ENCODE results near the gene FNBP1L. TPM values are rescaled to one million over a fixed set of nuclear protein-coding genes. Genes with fewer than 3 reads are reported as not detected.

The FNBP1L gene
- total and polyA plus RNA-seq, 7 donors, result 13.4 to 30.7 (median 20.1) TPM

- no peaks in the 10 kb centered on the region for H3K27me3 ChIP-seq
- no peak for DNase-seq
- H3K36me3 ChIP-seq, result no peaks in the 10 kb centered on the region
- intact Hi-C loops (cut with DNase I), result no loop called here
- H3K27ac ChIP-seq, result no peak overlapping the region
- TF ChIP-seq POLR2A (IDR thresholded peaks at IDR 0.05), result no peak
- no peak for TF ChIP-seq CTCF (IDR thresholded peaks at IDR 0.05)
- TF ChIP-seq EP300 (IDR thresholded peaks at IDR 0.05), result no peak
- no peak for TF ChIP-seq POLR2AphosphoS5 (IDR thresholded peaks at IDR 0.05)
- no peaks in the 10 kb centered on the region for H3K9me3 ChIP-seq
- H3K4me1 ChIP-seq, result peaks cover 0 to 50% (median 36%) of the 10 kb centered on the region in 4 donors
- H3K4me3 ChIP-seq, result no peak overlapping the region
- 93 to 97% methylated on average over 4 of the region's 4 CpGs for WGBS, 2 donors
These were observed 154.2 kb downstream of the FNBP1L start for GRCh38 chr1:93602101-93602500.

GRCh38 chr1:93603106-93603505 is 155.2 kb downstream of the FNBP1L start:
- H3K27ac ChIP-seq, result no peak overlapping the region
- 60 to 82% methylated on average over 3 of the region's 3 CpGs for WGBS, 2 donors
- no peaks in the 10 kb centered on the region for H3K9me3 ChIP-seq
- peak; percentile 51 for DNase-seq
- peaks cover 0 to 42% (median 29%) of the 10 kb centered on the region in 4 donors for H3K4me1 ChIP-seq
- intact Hi-C loops (cut with DNase I), result no loop called here
- no peaks in the 10 kb centered on the region for H3K36me3 ChIP-seq
- H3K4me3 ChIP-seq, result no peak overlapping the region
- no peaks in the 10 kb centered on the region for H3K27me3 ChIP-seq
- no peak for TF ChIP-seq CTCF (IDR thresholded peaks at IDR 0.05)
- TF ChIP-seq POLR2A (IDR thresholded peaks at IDR 0.05), result no peak
- TF ChIP-seq EP300 (IDR thresholded peaks at IDR 0.05), result no peak
- no peak for TF ChIP-seq POLR2AphosphoS5 (IDR thresholded peaks at IDR 0.05)

- TF ChIP-seq POLR2A (IDR thresholded peaks at IDR 0.05), result no peak
- H3K4me3 ChIP-seq, result no peak overlapping the region
- H3K4me1 ChIP-seq, result peaks cover 0 to 42% (median 29%) of the 10 kb centered on the region in 4 donors
- no peak for DNase-seq
- H3K27me3 ChIP-seq, result no peaks in the 10 kb centered on the region
- H3K27ac ChIP-seq, result no peak overlapping the region
- intact Hi-C loops (cut with DNase I), result no loop called here
- no peaks in the 10 kb centered on the region for H3K36me3 ChIP-seq
- no peaks in the 10 kb centered on the region for H3K9me3 ChIP-seq
- WGBS, 2 donors, result 89 to 94% methylated on average over 4 of the region's 4 CpGs
These were observed 155.7 kb downstream of the FNBP1L start for GRCh38 chr1:93603601-93604000.

Small RNA genes lying within 50 kb of the gene (small RNA-seq; reads per million reads assigned to genes)
- 0 reads per million in 3 donors for gene RNA5SP53

Other genes starting within 250 kb of the FNBP1L start
- gene DR1, start 102.2 kb upstream of the FNBP1L start, total RNA-seq, result 10 to 100 TPM; 19.9 to 24.2 (median 20.3) TPM
- gene DR1, start 102.2 kb upstream of the FNBP1L start, polyA plus RNA-seq, result 10 to 100 TPM; 20.4 to 29.8 (median 21.6) TPM
- 10 to 100 TPM; 12.3 to 22.1 (median 18.2) TPM for gene BCAR3, start 233.7 kb downstream of the FNBP1L start, total RNA-seq
- 10 to 100 TPM; 24.8 to 43.2 (median 39.5) TPM for gene BCAR3, start 233.7 kb downstream of the FNBP1L start, polyA plus RNA-seq